Naive thymus-derived CD4-positive, alpha-beta T cell (primary cell): ENCODE results near the gene SHCBP1. TPM values are rescaled to one million over a fixed set of nuclear protein-coding genes. Genes with fewer than 3 reads are reported as not detected.

Experiments
- ATAC-seq: fragments of 150-1000 bp; cut with Tn5 transposase; 2 replicates; pipeline ENCODE4 v1.10.0; 2021; ENCODE audit warnings: mild to moderate bottlenecking, moderate library complexity
- CTCF ChIA-PET: fragments of 350-600 bp; sonication (Branson Sonifier 250); formaldehyde crosslinking; loops from one replicate; lab custom pipeline; 2021; ENCODE audit warnings: antibody characterized with exemption; lab: Charles Lee
- POLR2A ChIA-PET: fragments of 350-600 bp; sonication (Branson Sonifier 250); formaldehyde crosslinking; loops from one replicate; lab custom pipeline; 2021; ENCODE audit warnings: antibody characterized with exemption, inconsistent platforms; lab: Charles Lee
- DNase-seq, 9 donors: peaks; one replicate each; pipeline versions ENCODE4 v3.0.0 to v3.0.0-alpha.2; 2020 to 2022; ENCODE audit warnings: mixed read lengths in 1 of 9
- H3K27ac ChIP-seq: one replicate; pipeline ENCODE4 v1.7.0; 2013; ENCODE audit warnings: mild to moderate bottlenecking, low read depth, low read length, moderate library complexity
- H3K27me3 ChIP-seq, 2 donors: one replicate each; pipeline ENCODE4 v1.7.0; 2013; ENCODE audit warnings: low read length in 2 of 2, mild to moderate bottlenecking in 2 of 2, moderate library complexity in 2 of 2; ENCODE audit not compliant: control insufficient read depth in 2 of 2, insufficient read depth in 2 of 2
- H3K36me3 ChIP-seq, 3 experiments: 1 replicate in 2 of 3; 2 replicates in 1 of 3; pipeline ENCODE4 v1.7.0; 2013; ENCODE audit warnings: low read length in 3 of 3, mild to moderate bottlenecking in 3 of 3, moderate library complexity in 1 of 3; ENCODE audit not compliant: insufficient read depth in 3 of 3, control insufficient read depth in 2 of 3
- H3K4me1 ChIP-seq, 2 donors: one replicate each; pipeline ENCODE4 v1.7.0; 2013; ENCODE audit warnings: low read length in 2 of 2, mild to moderate bottlenecking in 2 of 2, moderate library complexity in 1 of 2; ENCODE audit not compliant: control insufficient read depth in 2 of 2, insufficient read depth in 2 of 2
- H3K4me3 ChIP-seq: 2 replicates; pipeline ENCODE4 v1.7.0; 2013; ENCODE audit warnings: mild to moderate bottlenecking, low read length
- H3K9me3 ChIP-seq, 3 experiments: 1 replicate in 2 of 3; 2 replicates in 1 of 3; pipeline ENCODE4 v1.7.0; 2013; ENCODE audit warnings: low read length in 3 of 3; ENCODE audit not compliant: control insufficient read depth in 2 of 3
- H3K27ac Mint-ChIP-seq, 9 donors: one replicate each; pipeline ENCODE4 v1.8.0; 2020 to 2022; ENCODE audit warnings: mixed read lengths in 9 of 9, mild to moderate bottlenecking in 8 of 9, moderate library complexity in 5 of 9, inconsistent platforms in 2 of 9
- H3K27me3 Mint-ChIP-seq, 5 donors: one replicate each; pipeline ENCODE4 v1.8.0; 2021 to 2022; ENCODE audit warnings: mixed read lengths in 5 of 5, mild to moderate bottlenecking in 1 of 5
- H3K36me3 Mint-ChIP-seq, 5 donors: one replicate each; pipeline ENCODE4 v1.8.0; 2020 to 2022; ENCODE audit warnings: mixed read lengths in 5 of 5, mild to moderate bottlenecking in 3 of 5, inconsistent platforms in 1 of 5
- H3K4me1 Mint-ChIP-seq, 7 donors: one replicate each; pipeline ENCODE4 v1.8.0; 2020 to 2022; ENCODE audit warnings: mixed read lengths in 7 of 7, mild to moderate bottlenecking in 3 of 7, inconsistent platforms in 1 of 7
- H3K4me3 Mint-ChIP-seq, 10 donors: one replicate each; pipeline ENCODE4 v1.8.0; 2020 to 2022; ENCODE audit warnings: mild to moderate bottlenecking in 10 of 10, mixed read lengths in 10 of 10, moderate library complexity in 6 of 10, inconsistent platforms in 2 of 10
- H3K9me3 Mint-ChIP-seq, 11 donors: one replicate each; pipeline ENCODE4 v1.8.0; 2020 to 2022; ENCODE audit warnings: mixed read lengths in 11 of 11, mild to moderate bottlenecking in 4 of 11, inconsistent platforms in 1 of 11, moderate library complexity in 1 of 11
- intact Hi-C, 2 donors: fragments of 100-400 bp; cut with micrococcal nuclease; formaldehyde crosslinking; loops; one replicate each; pipeline ENCODE4 v1.15.1; 2023
- polyA plus RNA-seq, 2 donors: library from polyadenylated mRNA; unstranded; fragments of 300-500 nt; fragmentation: Illumina TruSeq; gene quantifications; one replicate each; pipeline ENCODE4 v1.2.3, GENCODE V29; 2021
- total RNA-seq, 6 experiments: library from RNA in 5 of 6; stranded (reverse) in 5 of 6; gene quantifications; 1 replicate in 5 of 6; 2 replicates in 1 of 6; pipeline ENCODE4 v1.2.3 and lab custom pipeline; 2021 to 2026

SHCBP1 gene
- total and polyA plus RNA-seq, 7 experiments from 2014 or later, result 0.07 to 37.8 (median 0.79) TPM; not detected in 1

GRCh38 chr16:46586011-46586577, 35.1 kb downstream of the SHCBP1 start:
- ChIA-PET CTCF (no interaction called here), POLR2A (no interaction called here)
- peaks cover 0 to 13% (median 0%) of the 10 kb centered on the region in 7 donors for H3K4me1 Mint-ChIP-seq
- H3K9me3 Mint-ChIP-seq, result peaks cover 0 to 38% (median 32%) of the 10 kb centered on the region in 11 donors
- H3K27ac Mint-ChIP-seq, result no peak overlapping the region
- no peak overlapping the region for H3K4me3 Mint-ChIP-seq
- H3K27ac ChIP-seq, result no peak overlapping the region
- peaks cover 0 to 18% (median 0%) of the 10 kb centered on the region in 3 experiments for H3K9me3 ChIP-seq
- H3K36me3 Mint-ChIP-seq, result peaks cover 16 to 75% (median 26%) of the 10 kb centered on the region in 5 donors
- no peaks in the 10 kb centered on the region for H3K36me3 ChIP-seq
- H3K27me3 ChIP-seq, result no peaks in the 10 kb centered on the region
- H3K27me3 Mint-ChIP-seq, result peaks cover 0 to 5% (median 0%) of the 10 kb centered on the region in 5 donors
- DNase-seq (no peak), ATAC-seq (no peak)
- intact Hi-C loops, result no loop called here
- H3K4me1 ChIP-seq, result no peaks in the 10 kb centered on the region
- H3K4me3 ChIP-seq, result no peak overlapping the region

DNA sequence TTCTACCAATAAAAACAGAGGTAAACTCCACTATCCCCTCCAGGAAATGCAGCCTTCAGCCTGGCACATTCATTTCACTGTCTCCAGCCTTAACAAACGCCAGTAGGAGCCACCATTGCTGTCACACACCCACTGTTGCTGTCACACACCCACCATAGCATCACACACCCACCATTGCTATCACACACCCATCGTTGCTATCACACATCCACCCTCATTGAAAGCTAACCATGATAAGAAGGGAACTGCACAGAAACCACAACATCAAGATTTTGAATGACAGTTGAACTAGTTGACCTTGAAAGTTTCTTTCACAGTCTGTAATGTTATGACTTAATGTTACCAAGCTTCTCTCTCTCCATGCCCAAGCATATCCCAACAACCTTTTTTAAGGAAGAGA, 38.1 kb downstream of the SHCBP1 start:
- Mint-ChIP-seq H3K4me1 (peaks cover 0 to 17% (median 0%) of the 10 kb centered on the region in 7 donors), H3K4me3 (peak overlapping the region in 1 of 10 donors; percentile 15), H3K9me3 (peaks cover 0 to 36% (median 25%) of the 10 kb centered on the region in 11 donors), H3K36me3 (peaks cover 13 to 51% (median 24%) of the 10 kb centered on the region in 5 donors), H3K27me3 (peaks cover 0 to 5% (median 0%) of the 10 kb centered on the region in 5 donors), H3K27ac (peak overlapping the region in 1 of 9 donors; percentile 67)
- ChIA-PET POLR2A (no interaction called here), CTCF (no interaction called here)
- intact Hi-C loops, result no loop called here
- H3K4me1 ChIP-seq, result no peaks in the 10 kb centered on the region
- H3K9me3 ChIP-seq, result peaks cover 0 to 18% (median 0%) of the 10 kb centered on the region in 3 experiments
- no peak for DNase-seq
- H3K27ac ChIP-seq, result no peak overlapping the region
- no peaks in the 10 kb centered on the region for H3K36me3 ChIP-seq
- H3K4me3 ChIP-seq, result no peak overlapping the region
- peak; percentile 42 for ATAC-seq
- no peaks in the 10 kb centered on the region for H3K27me3 ChIP-seq

DNA sequence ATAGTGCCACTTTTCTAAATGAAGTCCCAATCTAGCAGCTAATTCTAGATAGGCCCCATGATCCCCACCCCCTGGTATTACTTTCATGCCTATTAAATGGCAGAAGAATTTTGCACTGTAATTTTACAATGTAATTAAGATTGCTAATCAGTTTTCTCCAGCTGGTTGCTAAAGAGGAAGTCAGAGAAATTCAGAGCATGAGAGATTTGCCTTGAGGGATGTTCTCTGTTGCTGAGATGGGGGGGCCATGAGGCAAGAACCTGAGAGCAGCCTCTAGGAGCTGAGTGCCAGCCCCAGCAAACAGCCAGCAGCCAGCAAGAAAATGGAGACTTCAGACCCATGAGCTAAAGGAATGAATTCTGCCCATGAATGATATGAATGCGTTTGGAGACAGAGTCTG, 38.9 kb downstream of the SHCBP1 start:
- intact Hi-C loops, result no loop called here
- H3K36me3 ChIP-seq, result no peaks in the 10 kb centered on the region
- ChIA-PET CTCF (no interaction called here), POLR2A (no interaction called here)
- Mint-ChIP-seq H3K4me3 (no peak overlapping the region), H3K27me3 (peaks cover 0 to 5% (median 0%) of the 10 kb centered on the region in 5 donors), H3K36me3 (peaks cover 12 to 46% (median 17%) of the 10 kb centered on the region in 5 donors), H3K9me3 (peaks cover 0 to 28% (median 20%) of the 10 kb centered on the region in 11 donors), H3K27ac (peak overlapping the region in 1 of 9 donors; percentile 26), H3K4me1 (peaks cover 0 to 13% (median 0%) of the 10 kb centered on the region in 7 donors)
- DNase-seq, result no peak
- no peak overlapping the region for H3K27ac ChIP-seq
- no peak for ATAC-seq
- peaks cover 0 to 18% (median 0%) of the 10 kb centered on the region in 3 experiments for H3K9me3 ChIP-seq
- H3K27me3 ChIP-seq, result no peaks in the 10 kb centered on the region
- no peak overlapping the region for H3K4me3 ChIP-seq
- no peaks in the 10 kb centered on the region for H3K4me1 ChIP-seq

- Mint-ChIP-seq H3K4me3 (no peak overlapping the region), H3K36me3 (peaks cover 0 to 14% (median 0%) of the 10 kb centered on the region in 5 donors), H3K4me1 (peaks cover 0 to 8% (median 0%) of the 10 kb centered on the region in 7 donors), H3K9me3 (no peaks in the 10 kb centered on the region), H3K27ac (no peak overlapping the region), H3K27me3 (no peaks in the 10 kb centered on the region)
- H3K27me3 ChIP-seq, result no peaks in the 10 kb centered on the region
- DNase-seq, result no peak
- H3K4me1 ChIP-seq, result no peaks in the 10 kb centered on the region
- H3K27ac ChIP-seq, result no peak overlapping the region
- no peak overlapping the region for H3K4me3 ChIP-seq
- no peak for ATAC-seq
- no peaks in the 10 kb centered on the region for H3K36me3 ChIP-seq
- POLR2A ChIA-PET, result no interaction called here
- CTCF ChIA-PET, result no interaction called here
- intact Hi-C loops, result no loop called here
- H3K9me3 ChIP-seq, result no peaks in the 10 kb centered on the region
Observed at GRCh38 chr16:46577988-46578579, 43.1 kb downstream of the SHCBP1 start.

GRCh38 chr16:46573834-46574159, 47.4 kb downstream of the SHCBP1 start:
- ChIA-PET CTCF (no interaction called here), POLR2A (no interaction called here)
- no peak overlapping the region for H3K27ac Mint-ChIP-seq
- H3K4me1 Mint-ChIP-seq, result peaks cover 0 to 3% (median 0%) of the 10 kb centered on the region in 7 donors
- no peaks in the 10 kb centered on the region for H3K9me3 ChIP-seq
- peaks cover 0 to 1% (median 0%) of the 10 kb centered on the region in 11 donors for H3K9me3 Mint-ChIP-seq
- peaks cover 0 to 2% (median 0%) of the 10 kb centered on the region in 5 donors for H3K36me3 Mint-ChIP-seq
- no peaks in the 10 kb centered on the region for H3K27me3 ChIP-seq
- H3K27ac ChIP-seq, result no peak overlapping the region
- ATAC-seq (no peak), DNase-seq (no peak)
- no peaks in the 10 kb centered on the region for H3K36me3 ChIP-seq
- H3K4me1 ChIP-seq, result no peaks in the 10 kb centered on the region
- intact Hi-C loops, result no loop called here
- peaks cover 0 to 5% (median 0%) of the 10 kb centered on the region in 5 donors for H3K27me3 Mint-ChIP-seq
- H3K4me3 Mint-ChIP-seq, result no peak overlapping the region
- no peak overlapping the region for H3K4me3 ChIP-seq

DNA sequence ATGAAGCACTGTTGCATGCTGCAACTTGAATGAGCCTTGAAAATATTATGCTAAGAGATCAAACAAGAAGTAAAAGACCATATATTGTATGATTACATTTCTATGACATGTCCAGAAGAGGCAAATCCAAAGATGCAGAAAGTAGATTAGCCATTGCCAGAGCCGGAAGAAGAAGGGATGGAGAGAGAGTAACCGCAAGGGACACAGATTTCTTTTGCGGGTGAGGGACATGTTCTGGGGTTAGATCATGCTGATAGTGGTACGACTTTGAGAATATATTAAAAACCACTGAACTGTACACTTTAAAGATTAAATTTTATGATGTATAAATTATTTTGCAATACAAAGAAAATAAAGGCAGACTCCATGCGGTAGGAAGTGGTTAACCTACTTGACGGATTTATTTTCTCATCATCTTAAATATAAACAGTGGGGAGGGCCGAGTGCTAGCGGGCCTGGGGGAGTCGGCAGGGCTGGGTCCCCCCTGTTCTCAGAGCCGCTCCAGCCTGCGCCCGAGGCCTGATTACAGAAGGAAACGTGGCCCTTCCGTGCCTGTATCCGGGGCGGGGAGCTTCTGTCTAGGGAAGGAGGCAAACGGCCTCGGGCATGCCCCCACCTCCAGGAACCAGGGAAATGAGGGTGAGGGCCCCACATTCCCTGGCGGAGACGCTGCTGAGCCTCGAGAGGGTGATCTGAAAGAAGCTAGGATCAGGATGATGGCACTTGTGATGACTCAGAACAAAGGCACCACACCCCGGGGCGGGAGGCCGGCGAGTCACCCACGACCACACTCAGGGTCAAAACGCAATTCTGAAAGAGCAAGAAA, 48.0 kb downstream of the SHCBP1 start:
- CTCF ChIA-PET, result no interaction called here
- H3K4me3 ChIP-seq, result no peak overlapping the region
- ATAC-seq, result peak; percentile 20

More for the DNA sequence above, 48.0 kb downstream of the SHCBP1 start:
- no peaks in the 10 kb centered on the region for H3K27me3 ChIP-seq
- no peak overlapping the region for H3K27ac ChIP-seq
- H3K9me3 Mint-ChIP-seq, result peaks cover 0 to 1% (median 0%) of the 10 kb centered on the region in 11 donors
- POLR2A ChIA-PET, result no interaction called here
- peaks cover 0 to 2% (median 0%) of the 10 kb centered on the region in 7 donors for H3K4me1 Mint-ChIP-seq
- no peak overlapping the region for H3K4me3 Mint-ChIP-seq
- no peaks in the 10 kb centered on the region for H3K9me3 ChIP-seq
- no peaks in the 10 kb centered on the region for H3K4me1 ChIP-seq
- no peaks in the 10 kb centered on the region for H3K36me3 ChIP-seq
- H3K36me3 Mint-ChIP-seq, result peaks cover 0 to 2% (median 0%) of the 10 kb centered on the region in 5 donors
- peaks cover 0 to 9% (median 0%) of the 10 kb centered on the region in 5 donors for H3K27me3 Mint-ChIP-seq
- no peak overlapping the region for H3K27ac Mint-ChIP-seq
- no peak for DNase-seq
- intact Hi-C loops, result no loop called here
